Pancreas (tissue), 10 donors: ENCODE data around the gene CCDC32. TPM values are rescaled to one million over a fixed set of nuclear protein-coding genes. Genes with fewer than 3 reads are reported as not detected.

Experiments
- ATAC-seq, 4 donors: fragments of 200-7000 bp; cut with Tn5 transposase; one replicate each; pipeline versions ENCODE4 v1.8.0 to v1.9.1; 2020; ENCODE audit warnings: mild to moderate bottlenecking in 4 of 4, moderate library complexity in 4 of 4
- DNase-seq, 6 donors: peaks; one replicate each; pipeline ENCODE4 v3.0.0-alpha.2; 2020
- FAIRE-seq: peaks from 2 replicates; lab custom pipeline; 2012; peaks lifted over from hg19 to GRCh38; lab: Jason Lieb, UNC
- H3K27ac ChIP-seq, 4 donors: fragments of 200-600 bp; sonication (generic); 1 replicate in 3 of 4; 2 replicates in 1 of 4; pipeline versions ENCODE4 v1.5.0 to v1.8.0; 2020
- H3K27me3 ChIP-seq, 4 donors: fragments of 200-600 bp; one replicate each; pipeline ENCODE4 v1.8.0; 2021
- H3K36me3 ChIP-seq, 3 donors: fragments of 200-600 bp; sonication (generic) in 1 of 3; one replicate each; pipeline versions ENCODE4 v1.5.0 to v1.8.0; 2020 to 2021
- H3K4me1 ChIP-seq, 3 donors: fragments of 200-600 bp; one replicate each; pipeline ENCODE4 v1.8.0; 2021
- H3K4me3 ChIP-seq, 4 donors: fragments of 200-600 bp; sonication (generic) in 2 of 4; one replicate each; pipeline versions ENCODE4 v1.5.0 to v1.8.0; 2020 to 2021
- H3K9me3 ChIP-seq, 4 donors: fragments of 200-600 bp; one replicate each; pipeline ENCODE4 v1.8.0; 2021
- CTCF ChIP-seq, 4 donors: fragments of 200-600 bp; sonication (generic) in 3 of 4; IDR thresholded peaks; one replicate each; pipeline versions ENCODE4 v1.5.0 to v1.8.0; 2021; ENCODE audit warnings: antibody characterized with exemption in 4 of 4
- WGBS, 2 donors: extraction: QIAGEN DNeasy Blood & Tissue Kit; methylation state at CpG; one replicate each; pipeline ENCODE4 v1.1.7; 2013; 5-methylcytosine and 5-hydroxymethylcytosine counted together
- intact Hi-C, 3 donors: fragments of 100-400 bp; cut with DNase I; formaldehyde crosslinking; loops; one replicate each; pipeline versions ENCODE4 v1.11.1 to v1.14.2; 2022
- polyA plus RNA-seq, 2 donors: library from polyadenylated mRNA; stranded (reverse); fragments of 200-250 nt; gene quantifications; one replicate each; pipeline ENCODE4 v1.2.3, GENCODE V29; 2013
- total RNA-seq, 6 donors: library from RNA; stranded (reverse); fragmentation: NEBNext Ultra II Directional in 4 of 6; extraction: Animal tissue kit (Norgen Biotek cat#: 25700) in 4 of 6; gene quantifications; one replicate each; pipeline versions ENCODE4 v1.2.1 to v1.2.4, GENCODE V29; 2021 to 2023
- donor health status: healthy with polysubstance abuse.
- donor health status: DM: no; HTN: no; CAD: no; lungs with moderate emphysema.
- donor health status: DM: no; HTN: no; CAD: no.
- donor health status: control.
- donor health status: control.
- donor health status: Bipolar disorder and iron deficiency.
- donor health status: DM: yes; HTN: yes; CAD: no.
- donor health status: DM: no; HTN: no; CAD: no.
- donor health status: DM: no; HTN: no; CAD: no.
- donor health status: DM: yes; HTN: yes; CAD: no.

Gene CCDC32
- total and polyA plus RNA-seq, 8 donors, result 13.5 to 22.6 (median 16.1) TPM

GRCh38 chr15:40569129-40569953 is 4.5 kb upstream of the CCDC32 start, which contains the start of gene RPUSD2:
Gene RPUSD2 (plus strand): TSS chr15:40569299. CDS start chr15:40569338, 39 bp downstream.
- Histone ChIP-seq H3K27me3 (no peaks in the 10 kb centered on the region), H3K27ac (peak within 1 kb of the TSS; percentile 17 to 78 (median 72)), H3K4me1 (peaks cover 0 to 12% (median 8%) of the 10 kb centered on the region in 3 donors), H3K4me3 (peak within 1 kb of the TSS; percentile 58 to 90 (median 82)), H3K36me3 (peaks cover 0 to 6% (median 0%) of the 10 kb centered on the region in 3 donors), H3K9me3 (no peaks in the 10 kb centered on the region)
- intact Hi-C loops, result no loop called here
- FAIRE-seq, result no peak
- TF ChIP-seq CTCF (IDR thresholded peaks at IDR 0.05), result no peak
- peak; percentile 86 to 96 (median 92) for DNase-seq
- ATAC-seq, result peak; percentile 73 to 84 (median 80)
- WGBS, 2 donors, result 0% methylated on average over 62 of the region's 62 CpGs

- TF ChIP-seq CTCF (IDR thresholded peaks at IDR 0.05), result no peak
- 25 to 28% methylated on average over 7 of the region's 7 CpGs for WGBS, 2 donors
- Histone ChIP-seq H3K4me1 (peaks cover 0 to 15% (median 12%) of the 10 kb centered on the region in 3 donors), H3K27ac (no peak overlapping the region), H3K9me3 (no peaks in the 10 kb centered on the region), H3K36me3 (no peaks in the 10 kb centered on the region), H3K27me3 (no peaks in the 10 kb centered on the region), H3K4me3 (no peak overlapping the region)
- FAIRE-seq (no peak), DNase-seq (no peak), ATAC-seq (no peak)
- intact Hi-C loops, result no loop called here
These were observed 2.3 kb upstream of the CCDC32 start for GRCh38 chr15:40567111-40567510.

GRCh38 chr15:40565333-40566238 is 744 bp upstream of the CCDC32 start:
- no peaks in the 10 kb centered on the region for H3K9me3 ChIP-seq
- no peak for ATAC-seq
- H3K27me3 ChIP-seq, result no peaks in the 10 kb centered on the region
- H3K36me3 ChIP-seq, result no peaks in the 10 kb centered on the region
- peaks cover 0 to 13% (median 12%) of the 10 kb centered on the region in 3 donors for H3K4me1 ChIP-seq
- no peak for DNase-seq
- FAIRE-seq, result no peak
- TF ChIP-seq CTCF (IDR thresholded peaks at IDR 0.05), result no peak
- intact Hi-C loops, result no loop called here
- H3K4me3 ChIP-seq, result peak overlapping the region in 3 of 4 donors; percentile 69 to 91 (median 75)
- H3K27ac ChIP-seq, result peak overlapping the region in 3 of 4 donors; percentile 55 to 83 (median 77)
- 29 to 32% methylated on average over 17 to 19 of the region's 20 CpGs for WGBS, 2 donors

GRCh38 chr15:40563426-40563825 is 1.4 kb downstream of the CCDC32 start:
- intact Hi-C loops, result no loop called here
- FAIRE-seq, result no peak

More at GRCh38 chr15:40563426-40563825, 1.4 kb downstream of the CCDC32 start:
- no peak overlapping the region for H3K4me3 ChIP-seq
- no peaks in the 10 kb centered on the region for H3K27me3 ChIP-seq
- H3K9me3 ChIP-seq, result no peaks in the 10 kb centered on the region
- H3K36me3 ChIP-seq, result no peaks in the 10 kb centered on the region
- TF ChIP-seq CTCF (IDR thresholded peaks at IDR 0.05), result no peak
- H3K4me1 ChIP-seq, result peaks cover 0 to 7% (median under 1%) of the 10 kb centered on the region in 3 donors
- DNase-seq (no peak), ATAC-seq (no peak)
- H3K27ac ChIP-seq, result no peak overlapping the region
